Activated CD8-positive, alpha-beta memory T cell treated with anti-CD3 and anti-CD28 coated beads, Interleukin-2, amount 50 U/mL, for 24 hours (primary cell): ENCODE results near the gene TXNIP.

ENCODE experiments used
- DNase-seq: peaks from one replicate; pipeline ENCODE4 v3.0.0-alpha.2; 2020; ENCODE audit errors: extremely low read depth

The TXNIP gene

DNA sequence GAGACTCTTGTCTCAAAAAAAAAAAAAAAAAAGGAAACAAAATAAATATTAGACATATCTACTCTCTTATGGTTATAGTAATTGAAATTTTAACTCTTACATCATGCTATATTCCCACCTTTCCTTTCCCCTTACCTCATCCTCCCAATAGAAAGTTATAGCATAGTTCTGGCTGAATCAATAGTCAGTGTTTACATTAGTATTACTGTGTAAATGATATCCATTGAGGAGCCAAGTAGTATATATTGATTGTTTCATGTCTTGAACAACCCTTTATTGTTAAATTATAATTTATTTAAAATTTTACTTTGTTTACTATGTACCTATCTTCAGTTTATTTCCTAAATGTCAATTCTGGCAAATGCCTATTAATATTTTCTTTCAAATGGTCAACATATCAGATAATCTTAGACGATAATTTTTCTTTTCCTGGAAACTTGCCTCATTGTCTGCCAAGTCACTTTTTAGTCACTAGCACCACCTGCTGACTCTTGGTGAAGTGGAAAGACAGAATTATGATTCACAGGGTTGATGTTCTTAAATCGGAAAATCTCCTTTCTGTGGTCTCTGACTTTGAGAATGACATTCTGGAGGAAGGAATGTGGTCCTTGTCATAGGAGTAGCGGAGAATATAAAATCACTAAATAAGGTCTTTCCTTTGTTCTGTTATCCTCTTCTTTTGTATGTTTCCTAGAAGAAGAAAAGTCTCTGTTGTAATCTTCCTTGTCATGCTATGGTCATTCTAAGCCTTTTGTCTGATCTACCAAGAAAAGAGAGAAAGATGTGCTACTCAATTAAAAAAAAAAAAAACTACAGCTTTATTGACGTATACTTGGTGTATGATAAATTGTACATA is 16.6 kb upstream of the TXNIP start:
- DNase-seq = no peak

GRCh38 chr1:146010126-146010738 is 13.9 kb upstream of the TXNIP start:
- no peak for DNase-seq

GRCh38 chr1:146007489-146008133 is 11.2 kb upstream of the TXNIP start:
- DNase-seq = no peak

DNA sequence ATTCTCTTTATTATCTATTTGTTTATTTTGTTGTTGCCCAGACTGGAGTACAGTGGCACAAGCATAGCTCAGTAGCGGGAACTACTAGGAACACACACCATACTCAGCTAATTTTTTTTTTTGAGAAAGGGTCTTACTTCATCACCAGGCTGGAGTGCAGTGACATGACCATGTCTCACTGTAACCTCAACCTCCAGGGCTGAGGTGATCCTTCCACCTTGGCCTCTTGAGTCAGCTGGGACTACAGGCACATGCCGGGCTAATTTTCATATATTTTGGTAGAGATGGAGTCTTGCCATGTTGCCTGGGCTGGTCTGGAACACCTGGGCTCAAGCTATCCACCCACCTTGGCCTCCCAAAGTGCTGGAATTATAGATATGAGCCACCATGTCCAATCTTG is 5.3 kb upstream of the TXNIP start:
- no peak for DNase-seq

DNA sequence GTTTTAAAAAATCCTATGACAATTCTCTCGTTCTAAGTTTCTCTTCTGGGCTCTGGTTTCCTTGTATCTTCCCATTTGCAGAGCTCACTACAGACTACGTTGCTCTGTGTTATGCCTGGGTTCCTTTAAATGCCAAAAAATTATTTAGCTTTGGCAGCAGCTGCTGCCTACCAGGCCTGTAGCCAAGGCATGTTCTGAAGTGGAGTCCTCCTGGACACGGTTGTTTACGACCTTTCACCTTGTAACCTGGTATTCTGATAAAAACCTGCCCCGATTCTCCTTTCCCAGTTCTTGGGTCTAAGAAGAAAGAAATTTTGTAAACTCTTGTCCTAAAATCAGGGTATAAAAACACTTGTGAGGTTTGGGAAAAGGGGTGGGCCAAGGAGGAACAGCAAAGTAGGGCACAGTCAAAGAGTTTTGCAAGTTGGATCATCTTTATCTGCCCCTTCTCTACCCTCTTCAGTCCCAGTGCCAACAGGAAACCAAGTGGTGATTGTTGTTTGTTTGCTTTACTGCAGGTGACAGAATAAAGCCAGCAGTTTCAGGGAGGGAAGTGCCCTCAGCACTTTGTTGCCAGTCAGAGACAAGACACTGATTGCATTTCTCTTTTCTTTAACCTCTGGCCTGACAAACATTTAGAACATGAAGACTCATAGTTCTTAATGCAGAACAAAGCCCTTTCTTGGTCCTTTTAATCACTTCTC is 3.1 kb upstream of the TXNIP start:
- DNase-seq = no peak

- no peak for DNase-seq
These were observed 1.3 kb upstream of the TXNIP start for GRCh38 chr1:145997718-145998023.

DNA sequence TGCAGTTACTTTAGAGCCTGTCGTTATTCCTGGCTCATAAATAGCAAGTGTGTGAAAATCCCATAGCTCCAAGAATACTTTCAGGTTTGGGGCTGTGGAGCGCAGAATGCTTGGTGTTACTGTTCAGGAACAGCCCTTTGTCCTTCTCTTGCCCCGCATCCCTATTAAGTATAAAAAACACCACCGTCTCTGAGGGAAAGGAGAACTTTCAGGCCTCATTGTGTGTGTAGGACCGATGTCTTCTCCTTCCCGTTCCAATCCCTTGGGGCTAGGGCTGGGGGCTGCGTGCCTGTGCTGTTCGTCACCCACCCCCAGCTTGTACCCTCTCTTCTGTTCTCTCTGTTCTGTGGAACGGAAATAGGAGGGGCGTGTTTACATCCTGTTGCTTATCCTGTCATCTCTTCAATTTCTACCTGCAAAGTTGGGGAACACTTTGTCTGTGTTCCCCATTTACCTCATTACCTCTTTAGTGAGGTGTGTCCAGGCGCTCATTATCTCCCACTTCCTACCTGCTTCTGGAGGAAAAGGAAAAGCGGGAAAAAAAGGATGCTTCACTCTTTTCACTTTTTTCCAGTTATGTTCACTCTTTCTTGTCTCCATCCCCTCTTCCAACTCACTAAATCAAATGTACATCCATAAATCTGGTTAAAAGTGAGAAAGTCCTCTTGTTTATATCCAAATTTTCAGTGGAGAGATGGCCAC is 788 bp upstream of the TXNIP start:
- no peak for DNase-seq

DNA sequence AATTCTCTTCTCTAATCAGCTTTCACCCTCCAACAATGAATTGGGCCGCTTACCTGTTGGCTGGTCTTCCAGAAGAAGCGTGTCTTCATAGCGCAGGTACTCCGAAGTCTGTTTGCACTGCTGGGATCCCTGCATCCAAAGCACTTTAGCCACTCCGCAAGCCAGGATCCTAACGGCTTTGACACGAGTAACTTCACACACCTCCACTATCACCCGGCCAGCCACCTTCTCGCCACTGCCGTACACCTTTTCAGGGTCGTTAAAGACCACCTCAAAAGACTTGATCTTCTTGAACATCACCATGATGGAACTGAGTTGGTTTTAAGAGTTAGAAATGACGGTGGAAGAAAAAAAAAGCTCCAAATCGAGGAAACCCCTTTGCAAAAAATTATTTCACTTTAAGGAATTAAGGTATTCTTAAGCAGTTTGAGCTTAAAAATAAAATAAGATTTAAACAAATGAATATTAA is 381 bp downstream of the TXNIP start:
- no peak for DNase-seq

- DNase-seq = no peak
These were observed 1.1 kb downstream of the TXNIP start for GRCh38 chr1:145995148-145995881.

- DNase-seq = no peak
These were observed 1.8 kb downstream of the TXNIP start for GRCh38 chr1:145994391-145995120.

GRCh38 chr1:145993618-145994390 is 2.6 kb downstream of the TXNIP start:
- DNase-seq = no peak

GRCh38 chr1:145992958-145993617 is 3.3 kb downstream of the TXNIP start:
- no peak for DNase-seq

DNA sequence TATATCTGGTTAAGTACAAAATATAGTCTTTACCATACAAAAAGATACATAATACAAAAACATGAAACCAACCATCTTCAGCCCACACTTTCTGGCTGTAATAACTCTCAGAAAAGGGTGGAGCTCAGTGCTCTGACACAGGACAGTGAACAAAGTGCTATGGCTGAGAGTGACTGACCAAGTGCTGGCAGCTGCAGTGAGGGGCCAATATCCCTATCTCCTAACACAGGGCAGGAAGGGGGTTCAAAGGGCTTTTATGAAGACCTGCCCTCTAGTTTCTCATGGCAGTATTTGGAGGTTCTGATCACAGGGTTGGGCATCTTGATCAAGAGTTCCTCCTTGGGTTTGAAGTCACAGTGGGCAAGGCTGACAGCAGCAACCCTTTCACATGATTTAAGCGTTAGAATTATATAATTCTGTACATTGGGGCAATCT is 3.9 kb downstream of the TXNIP start:
- DNase-seq = no peak

DNA sequence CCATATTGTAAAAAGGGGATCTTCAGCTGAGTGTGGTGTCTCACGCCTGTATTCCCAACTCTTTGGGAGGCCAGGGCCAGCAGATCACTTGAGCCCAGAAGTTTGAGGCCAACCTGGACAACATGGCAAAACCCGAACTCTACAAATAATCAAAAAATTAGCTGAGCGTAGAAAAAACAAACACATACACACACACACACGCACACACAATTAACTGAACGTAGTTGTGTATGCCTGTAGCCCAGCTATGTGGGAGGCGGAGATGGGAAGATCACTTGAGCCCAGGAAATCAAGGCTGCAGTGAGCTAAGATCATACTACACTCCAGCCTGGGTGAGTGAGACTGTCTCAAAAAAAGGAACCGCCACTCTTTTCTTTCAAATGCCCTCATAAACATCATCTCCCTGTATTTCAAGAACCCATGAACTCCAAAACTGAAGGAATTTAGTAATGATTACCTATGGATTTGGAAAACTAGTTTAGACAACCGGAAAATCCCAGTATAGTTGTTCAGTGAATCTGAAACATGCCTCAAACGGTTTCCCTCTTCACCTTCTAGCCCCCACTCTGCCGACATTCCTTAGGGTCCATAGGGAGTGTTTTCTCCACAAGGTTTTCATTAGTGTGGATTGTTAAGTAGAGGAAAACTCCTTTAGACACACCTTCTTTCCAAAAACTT is 4.5 kb downstream of the TXNIP start:
- DNase-seq = no peak

DNA sequence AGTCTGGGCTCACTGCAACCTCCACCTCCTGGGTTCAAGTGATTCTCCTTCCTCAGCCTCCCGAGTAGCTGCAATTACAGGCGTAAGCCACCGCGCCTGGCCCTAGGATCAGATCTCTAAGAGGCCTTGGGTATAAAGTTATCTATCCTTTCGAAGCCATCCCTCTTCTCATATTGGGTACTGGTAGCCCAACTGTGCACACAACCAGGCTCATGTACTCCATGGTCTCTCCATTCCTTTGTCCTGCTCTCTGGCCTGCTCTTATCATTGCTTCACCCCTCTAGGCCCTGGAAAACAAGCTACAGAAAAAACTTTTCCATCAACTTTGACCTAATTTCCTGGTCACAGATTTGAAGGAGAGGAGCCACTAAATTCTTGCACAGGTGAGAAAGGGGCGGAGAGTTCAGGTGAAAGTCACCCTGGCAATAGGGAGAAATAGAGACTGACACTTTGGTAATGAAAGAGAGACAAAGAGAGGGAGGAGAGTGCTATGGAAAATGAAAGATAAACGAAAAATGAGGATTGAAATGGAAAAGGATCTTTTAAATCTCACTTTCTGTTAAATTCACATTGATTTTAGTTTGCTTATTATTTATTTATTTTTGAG is 6.0 kb downstream of the TXNIP start:
- no peak for DNase-seq

GRCh38 chr1:145988773-145989172 is 7.6 kb downstream of the TXNIP start:
- DNase-seq = no peak

- no peak for DNase-seq
These were observed 8.5 kb downstream of the TXNIP start for GRCh38 chr1:145987926-145988325.

- no peak for DNase-seq
These were observed 9.8 kb downstream of the TXNIP start for GRCh38 chr1:145986551-145986950.
